ENCODE data around the gene HEXA. TPM values are rescaled to one million over a fixed set of nuclear protein-coding genes. Genes with fewer than 3 reads are reported as not detected.
"Not testable (repeated sequence)": the region's sequence is repeated elsewhere in the genome, so short reads cannot be mapped to it uniquely, and the experiment has no call there.

HEXA gene
- total RNA-seq (10 to 100 TPM; 30.7 to 84.8 (median 53.5) TPM), polyA plus RNA-seq (10 to 100 TPM; 33.9 to 67.0 (median 62.6) TPM)
- long read RNA-seq, donor 1, full-length matches to known transcripts, result 11 of 11 reads
- long read RNA-seq, donor 1, partial matches to known transcripts, result 0 of 11 reads
- long read RNA-seq, donor 1, other reads (novel, unspliced or antisense), result 0 of 11 reads
- long read RNA-seq, donor 2, full-length matches to known transcripts, result 29 of 29 reads
- long read RNA-seq, donor 2, partial matches to known transcripts, result 0 of 29 reads
- long read RNA-seq, donor 2, other reads (novel, unspliced or antisense), result 0 of 29 reads
- long read RNA-seq, donor 3, full-length matches to known transcripts, result 12 of 12 reads
- long read RNA-seq, donor 3, partial matches to known transcripts, result 0 of 12 reads
- long read RNA-seq, donor 3, other reads (novel, unspliced or antisense), result 0 of 12 reads
- long read RNA-seq, donor 4, full-length matches to known transcripts, result 2 of 2 reads
- long read RNA-seq, donor 4, partial matches to known transcripts, result 0 of 2 reads
- long read RNA-seq, donor 4, other reads (novel, unspliced or antisense), result 0 of 2 reads
- long read RNA-seq, donor 5, full-length matches to known transcripts, result 11 of 11 reads
- long read RNA-seq, donor 5, partial matches to known transcripts, result 0 of 11 reads
- long read RNA-seq, donor 5, other reads (novel, unspliced or antisense), result 0 of 11 reads
- long read RNA-seq, donor 6, full-length matches to known transcripts, result 52 of 72 reads
- long read RNA-seq, donor 6, partial matches to known transcripts, result 20 of 72 reads
- long read RNA-seq, donor 6, other reads (novel, unspliced or antisense), result 0 of 72 reads
- long read RNA-seq, donor 7, full-length matches to known transcripts, result 9 of 21 reads
- long read RNA-seq, donor 7, partial matches to known transcripts, result 12 of 21 reads
- long read RNA-seq, donor 7, other reads (novel, unspliced or antisense), result 0 of 21 reads
- long read RNA-seq, donor 8, full-length matches to known transcripts, result 26 of 32 reads
- long read RNA-seq, donor 8, partial matches to known transcripts, result 6 of 32 reads
- long read RNA-seq, donor 8, other reads (novel, unspliced or antisense), result 0 of 32 reads
- long read RNA-seq, donor 9, full-length matches to known transcripts, result 6 of 6 reads
- long read RNA-seq, donor 9, partial matches to known transcripts, result 0 of 6 reads
- long read RNA-seq, donor 9, other reads (novel, unspliced or antisense), result 0 of 6 reads
- long read RNA-seq, donor 10, full-length matches to known transcripts, result 9 of 9 reads
- long read RNA-seq, donor 10, partial matches to known transcripts, result 0 of 9 reads
- long read RNA-seq, donor 10, other reads (novel, unspliced or antisense), result 0 of 9 reads

DNA sequence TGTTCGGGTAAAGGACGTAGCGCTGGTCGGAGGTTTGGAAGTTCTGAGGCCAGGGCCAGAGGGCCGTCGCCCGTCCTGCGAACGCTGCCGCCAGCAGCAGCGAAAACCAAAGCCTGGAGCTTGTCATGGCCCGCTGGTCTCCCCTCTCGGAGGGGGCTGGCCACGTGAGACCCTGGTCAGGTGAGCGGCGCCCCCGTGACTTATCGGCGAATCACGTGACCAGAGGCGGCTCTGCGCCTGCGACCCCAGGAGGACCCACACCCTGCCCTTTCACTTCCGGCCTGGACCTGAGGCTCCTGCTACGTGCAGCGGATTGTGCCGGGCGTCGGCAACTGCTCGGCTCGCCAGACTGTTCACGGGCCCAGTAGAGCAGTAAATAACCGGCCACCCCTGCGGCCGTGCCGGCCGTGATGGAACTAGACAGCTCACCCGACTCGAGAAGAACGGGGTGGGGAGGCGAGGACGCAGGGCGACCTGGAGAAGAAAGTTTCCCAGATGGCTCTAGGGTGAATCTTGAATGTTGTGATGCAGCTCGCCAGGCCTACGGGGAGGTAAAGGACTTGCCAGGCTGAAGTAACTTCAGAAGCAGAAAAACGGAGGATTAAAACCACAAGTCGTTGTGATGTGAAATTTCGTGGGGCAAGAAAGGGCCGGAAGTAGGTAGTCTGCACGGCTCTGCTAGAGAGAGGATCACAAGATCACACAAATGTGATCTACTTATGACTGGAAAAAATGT is at the start of gene HEXA:
TSS of gene HEXA (minus strand) at position 169 of the 736 bp plus-strand sequence. CDS start at position 127, 42 bp downstream.
- H3K27ac ChIP-seq, result peak within 1 kb of the TSS; percentile 88 to 94 (median 91)
- WGBS, 5 donors, result 0 to 1% (median 0%) methylated on average over 34 to 50 of the region's 50 CpGs
- intact Hi-C loops (cut with DNase I; ENCODE audit: low total_unique reads), result no loop called here
- H3K27me3 ChIP-seq, result no peaks in the 10 kb centered on the region
- DNase-seq, result peak; percentile 98
- peak within 1 kb of the TSS; percentile 68 to 79 (median 75) for H3K4me3 ChIP-seq
- H3K4me1 ChIP-seq, result peaks cover 18 to 54% (median 46%) of the 10 kb centered on the region in 4 donors
- peaks cover 0 to 8% (median 2%) of the 10 kb centered on the region in 4 donors for H3K36me3 ChIP-seq
- H3K9me3 ChIP-seq, result no peaks in the 10 kb centered on the region
- TF ChIP-seq POLR2AphosphoS5 (IDR thresholded peaks at IDR 0.05) (peak; percentile 86 to 96 (median 90)), POLR2A (IDR thresholded peaks at IDR 0.05) (peak in 1 of 4 donors; percentile 7), EP300 (IDR thresholded peaks at IDR 0.05) (peak; percentile 45)
- TF ChIP-seq, protein P1, sequence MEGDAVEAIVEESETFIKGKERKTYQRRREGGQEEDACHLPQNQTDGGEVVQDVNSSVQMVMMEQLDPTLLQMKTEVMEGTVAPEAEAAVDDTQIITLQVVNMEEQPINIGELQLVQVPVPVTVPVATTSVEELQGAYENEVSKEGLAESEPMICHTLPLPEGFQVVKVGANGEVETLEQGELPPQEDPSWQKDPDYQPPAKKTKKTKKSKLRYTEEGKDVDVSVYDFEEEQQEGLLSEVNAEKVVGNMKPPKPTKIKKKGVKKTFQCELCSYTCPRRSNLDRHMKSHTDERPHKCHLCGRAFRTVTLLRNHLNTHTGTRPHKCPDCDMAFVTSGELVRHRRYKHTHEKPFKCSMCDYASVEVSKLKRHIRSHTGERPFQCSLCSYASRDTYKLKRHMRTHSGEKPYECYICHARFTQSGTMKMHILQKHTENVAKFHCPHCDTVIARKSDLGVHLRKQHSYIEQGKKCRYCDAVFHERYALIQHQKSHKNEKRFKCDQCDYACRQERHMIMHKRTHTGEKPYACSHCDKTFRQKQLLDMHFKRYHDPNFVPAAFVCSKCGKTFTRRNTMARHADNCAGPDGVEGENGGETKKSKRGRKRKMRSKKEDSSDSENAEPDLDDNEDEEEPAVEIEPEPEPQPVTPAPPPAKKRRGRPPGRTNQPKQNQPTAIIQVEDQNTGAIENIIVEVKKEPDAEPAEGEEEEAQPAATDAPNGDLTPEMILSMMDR (IDR thresholded peaks at IDR 0.05), result no peak

DNA sequence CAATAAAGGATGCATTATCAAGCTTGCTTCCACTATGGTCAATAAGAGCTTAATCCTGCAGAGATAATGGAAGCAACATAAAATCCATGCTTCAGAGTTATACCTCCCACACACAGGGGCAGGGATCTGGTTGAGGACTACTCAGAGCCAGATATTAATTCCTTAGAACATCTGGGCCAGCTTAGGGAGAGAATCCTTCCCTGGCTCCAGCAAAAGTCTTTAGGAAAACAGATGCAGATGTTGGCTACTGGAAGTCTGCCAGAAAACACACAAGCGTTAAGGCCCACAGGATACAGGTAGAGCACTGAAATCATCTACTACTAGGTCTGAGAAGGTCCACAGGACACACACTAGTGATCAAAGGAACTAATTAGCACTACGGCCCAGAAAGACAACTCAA is 47.4 kb upstream of the HEXA start:
- Histone ChIP-seq H3K4me3 (no peak overlapping the region), H3K27ac (no peak overlapping the region), H3K9me3 (peaks cover 0 to 28% (median 4%) of the 10 kb centered on the region in 4 donors), H3K36me3 (no peaks in the 10 kb centered on the region), H3K4me1 (no peaks in the 10 kb centered on the region), H3K27me3 (no peaks in the 10 kb centered on the region)
- TF ChIP-seq, protein P1 (IDR thresholded peaks at IDR 0.05), result no peak
- TF ChIP-seq EP300 (IDR thresholded peaks at IDR 0.05) (no peak), POLR2A (IDR thresholded peaks at IDR 0.05) (no peak)
- intact Hi-C loops (cut with DNase I; ENCODE audit: low total_unique reads), result no loop called here
- DNase-seq, result no peak
- 57 to 81% (median 75%) methylated on average over 2 of the region's 2 CpGs for WGBS, 5 donors

DNA sequence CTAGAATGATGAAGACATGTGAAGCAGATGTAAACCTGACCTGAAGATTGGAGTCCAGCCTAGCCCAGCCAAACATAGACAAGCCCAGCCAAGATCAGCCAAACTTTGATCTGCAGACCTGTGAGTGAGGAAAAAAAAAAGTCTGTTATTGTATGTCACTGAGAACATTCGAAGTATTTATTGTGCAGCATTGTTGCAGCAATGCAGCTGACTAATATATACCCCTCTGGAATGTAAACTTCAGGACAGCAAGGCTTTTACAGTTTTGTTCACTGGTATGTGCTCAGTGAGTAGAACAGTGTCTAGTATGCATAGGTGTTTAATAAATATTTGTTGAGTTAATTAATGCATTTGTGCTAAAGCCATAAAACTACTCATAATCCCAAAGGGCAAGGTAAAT is 45.7 kb upstream of the HEXA start:
- Histone ChIP-seq H3K27me3 (no peaks in the 10 kb centered on the region), H3K9me3 (peaks cover 0 to 14% (median 4%) of the 10 kb centered on the region in 4 donors), H3K4me3 (no peak overlapping the region), H3K36me3 (no peaks in the 10 kb centered on the region), H3K4me1 (no peaks in the 10 kb centered on the region), H3K27ac (no peak overlapping the region)
- DNase-seq, result no peak
- no peak for TF ChIP-seq EP300 (IDR thresholded peaks at IDR 0.05)
- WGBS, 5 donors, result 28 to 70% (median 59%) methylated on average over 1 of the region's 1 CpG
- intact Hi-C loops (cut with DNase I; ENCODE audit: low total_unique reads), result no loop called here

DNA sequence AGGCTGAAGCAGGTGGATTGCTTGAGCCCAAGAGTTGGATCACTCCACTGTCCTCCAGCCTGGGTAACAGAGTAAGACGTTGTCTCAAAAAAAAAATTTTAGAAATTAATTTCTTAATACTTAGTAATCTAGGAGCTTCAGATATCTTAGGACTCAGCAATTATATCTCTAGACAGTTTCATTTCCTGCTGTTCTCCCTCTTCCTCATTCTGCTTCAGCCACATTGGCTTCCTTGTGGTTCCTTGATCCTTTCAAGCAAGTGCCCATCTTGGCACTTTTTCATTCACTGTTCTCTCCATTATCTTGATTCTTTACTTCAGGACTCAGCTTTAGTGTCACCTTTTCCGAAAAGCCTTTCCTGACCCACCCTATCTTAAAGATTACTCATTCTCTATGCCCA is 44.8 kb upstream of the HEXA start:
- no peaks in the 10 kb centered on the region for H3K27me3 ChIP-seq
- H3K36me3 ChIP-seq, result no peaks in the 10 kb centered on the region
- intact Hi-C loops (cut with DNase I; ENCODE audit: low total_unique reads), result no loop called here
- H3K4me3 ChIP-seq, result no peak overlapping the region
- TF ChIP-seq EP300 (IDR thresholded peaks at IDR 0.05) (no peak), POLR2AphosphoS5 (IDR thresholded peaks at IDR 0.05) (no peak), POLR2A (IDR thresholded peaks at IDR 0.05) (no peak)
- TF ChIP-seq, protein P1 (IDR thresholded peaks at IDR 0.05), result no peak
- no peak overlapping the region for H3K27ac ChIP-seq
- WGBS, 5 donors, result 61 to 70% (median 66%) methylated on average over 2 of the region's 2 CpGs
- H3K9me3 ChIP-seq, result peaks cover 0 to 10% (median 4%) of the 10 kb centered on the region in 4 donors
- DNase-seq, result no peak
- H3K4me1 ChIP-seq, result no peaks in the 10 kb centered on the region

DNA sequence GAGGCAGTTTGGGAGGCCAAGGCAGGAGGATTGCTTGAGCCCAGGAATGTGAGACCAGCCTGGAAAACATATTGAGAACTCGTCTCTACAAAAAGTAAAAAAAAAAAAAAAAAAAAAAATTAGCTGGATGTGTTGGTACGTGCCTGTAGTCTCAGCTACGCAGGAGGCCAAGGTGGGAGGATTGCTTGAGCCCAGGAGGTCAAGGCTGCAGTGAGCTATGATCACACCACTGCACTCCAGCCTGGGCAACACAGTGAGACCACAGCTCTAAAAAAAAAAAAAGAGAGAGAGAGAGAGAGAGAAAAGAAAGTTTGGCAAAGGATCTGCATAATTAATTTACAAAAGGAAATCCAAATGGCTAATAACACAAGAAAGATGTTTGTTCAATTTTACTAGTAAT is 44.0 kb upstream of the HEXA start:
- DNase-seq; H3K27ac ChIP-seq; H3K9me3 ChIP-seq; H3K27me3 ChIP-seq; intact Hi-C loops (cut with DNase I; ENCODE audit: low total_unique reads); H3K4me3 ChIP-seq; H3K36me3 ChIP-seq; H3K4me1 ChIP-seq: not testable (repeated sequence)
- 74 to 92% (median 79%) methylated on average over 3 of the region's 3 CpGs for WGBS, 5 donors

All from stomach (tissue), 19 donors.